Breast epithelium (tissue), 4 donors: ENCODE measurements around the gene ROBO3. TPM values are rescaled to one million over a fixed set of nuclear protein-coding genes. Genes with fewer than 3 reads are reported as not detected.

ENCODE experiments used
- DNase-seq, 2 donors: peaks; one replicate each; pipeline ENCODE4 v3.0.0-alpha.2; 2019; ENCODE audit warnings: low spot score in 2 of 2
- H3K27ac ChIP-seq, 2 donors: fragments of 200-600 bp; sonication (generic) in 1 of 2; one replicate each; pipeline ENCODE4 v1.5.1; 2016 to 2019; ENCODE audit warnings: mild to moderate bottlenecking in 1 of 2
- H3K27me3 ChIP-seq, 2 donors: fragments of 200-600 bp; sonication (generic) in 1 of 2; one replicate each; pipeline versions ENCODE4 v1.5.1 to v1.6.0; 2017 to 2019; ENCODE audit warnings: control low read depth in 1 of 2, mild to moderate bottlenecking in 1 of 2
- H3K36me3 ChIP-seq: fragments of 200-600 bp; one replicate; pipeline ENCODE4 v1.5.1; 2019
- H3K4me1 ChIP-seq, 2 donors: fragments of 200-600 bp; sonication (generic); one replicate each; pipeline ENCODE4 v1.5.1; 2016 to 2019; ENCODE audit warnings: control low read depth in 1 of 2
- H3K4me3 ChIP-seq, 3 donors: fragments of 200-600 bp; sonication (generic); 1 replicate in 2 of 3; 2 replicates in 1 of 3; pipeline ENCODE4 v1.5.1; 2016 to 2019; ENCODE audit warnings: mild to moderate bottlenecking in 3 of 3, moderate library complexity in 2 of 3
- H3K9me3 ChIP-seq, 2 donors: fragments of 200-600 bp; sonication (generic) in 1 of 2; one replicate each; pipeline ENCODE4 v1.5.1; 2016 to 2019; ENCODE audit warnings: control low read depth in 1 of 2
- CTCF ChIP-seq, 3 donors: fragments of 450-650 bp; IDR thresholded peaks; one replicate each; pipeline ENCODE4 v1.5.1; 2016 to 2017; ENCODE audit warnings: antibody characterized with exemption in 3 of 3, mild to moderate bottlenecking in 3 of 3, moderate library complexity in 3 of 3
- POLR2A ChIP-seq: fragments of 450-650 bp; IDR thresholded peaks from one replicate; pipeline ENCODE4 v1.6.1; 2016; ENCODE audit warnings: antibody characterized with exemption, mild to moderate bottlenecking, moderate library complexity
- POLR2AphosphoS5 ChIP-seq, 3 donors: sonication (generic); formaldehyde crosslinking; IDR thresholded peaks; one replicate each; pipeline ENCODE4 v1.6.1; 2017; ENCODE audit warnings: antibody characterized with exemption in 3 of 3
- intact Hi-C: fragments of 100-400 bp; cut with DNase I; formaldehyde crosslinking; loops from one replicate; pipeline ENCODE4 v1.15.1; 2023; ENCODE audit warnings: low total_unique reads
- total RNA-seq, 3 donors: library from RNA; depleted of rRNA; stranded (reverse); fragments of >200 nt; gene quantifications; one replicate each; pipeline ENCODE4 v1.1.0, GENCODE V29; 2016

ROBO3 gene
- total RNA-seq, 3 donors from 2014 or later, result 9.1 to 30.9 (median 15.4) TPM

DNA sequence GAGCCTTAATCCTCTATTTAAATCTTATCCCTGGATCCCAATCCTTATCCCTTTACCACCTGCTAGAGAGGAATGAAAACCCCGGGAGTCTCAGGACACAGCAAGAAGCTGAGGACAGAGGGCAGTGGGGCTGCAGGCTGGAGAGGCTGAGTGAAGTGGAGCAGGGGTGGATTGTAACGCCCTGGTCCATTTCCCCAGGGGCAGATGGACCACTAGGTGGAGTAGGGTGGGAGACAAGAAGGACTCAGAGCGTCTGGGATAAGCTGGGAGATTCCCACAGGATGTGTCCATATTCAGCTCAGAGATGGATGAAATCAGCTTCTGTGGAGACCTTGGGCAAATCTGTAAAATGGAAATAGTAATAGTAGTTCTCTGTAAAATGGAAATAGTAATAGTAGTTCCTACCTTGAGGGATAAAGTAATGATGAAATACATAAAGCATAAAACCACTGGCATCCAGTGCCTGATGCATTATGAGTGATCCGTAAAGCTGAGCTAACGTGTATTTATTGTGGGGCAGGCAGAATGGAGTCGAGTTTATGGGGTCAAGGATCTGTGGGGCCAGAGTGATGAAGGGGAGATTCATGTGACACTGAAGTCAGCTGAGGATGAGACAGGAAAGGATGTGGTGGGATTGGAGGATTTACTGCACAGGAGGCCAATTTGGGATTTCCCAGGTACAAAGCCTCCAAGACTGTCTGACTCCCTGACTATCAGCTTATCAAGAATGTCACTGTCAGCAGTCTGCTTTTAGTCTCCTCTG lies 34.3 kb downstream of the ROBO3 start:
- DNase-seq, result no peak
- Histone ChIP-seq H3K27me3 (no peaks in the 10 kb centered on the region), H3K4me1 (no peaks in the 10 kb centered on the region), H3K27ac (peak overlapping the region; percentile 43 to 80), H3K36me3 (no peaks in the 10 kb centered on the region), H3K9me3 (no peaks in the 10 kb centered on the region), H3K4me3 (no peak overlapping the region)
- TF ChIP-seq POLR2A, result no peak
- intact Hi-C loops, result no loop called here

DNA sequence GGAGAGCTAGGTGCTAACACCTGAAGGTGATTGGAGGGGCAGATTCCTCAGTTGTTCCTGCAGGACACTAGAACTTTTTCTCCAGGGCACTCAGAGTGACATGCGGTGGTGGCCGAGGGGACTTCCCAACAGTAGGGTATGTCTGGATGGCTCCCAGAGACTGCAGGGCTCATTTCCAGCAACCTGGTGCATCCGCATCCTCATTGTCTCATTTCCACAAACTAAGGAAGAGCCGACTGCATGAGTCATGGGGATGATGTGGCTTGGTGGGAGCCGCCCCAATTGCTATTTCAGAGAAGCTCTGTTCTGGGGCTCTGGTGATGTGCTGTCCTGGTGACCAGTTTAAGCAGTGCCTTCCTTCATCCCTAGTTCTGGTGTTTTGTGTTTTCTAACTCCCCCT lies 35.2 kb downstream of the ROBO3 start:
- Histone ChIP-seq H3K27ac (peak overlapping the region in 1 of 2 donors; percentile 80), H3K27me3 (no peaks in the 10 kb centered on the region), H3K9me3 (no peaks in the 10 kb centered on the region), H3K36me3 (no peaks in the 10 kb centered on the region), H3K4me1 (no peaks in the 10 kb centered on the region), H3K4me3 (no peak overlapping the region)
- DNase-seq, result no peak
- TF ChIP-seq POLR2AphosphoS5 (IDR thresholded peaks at IDR 0.05), result no peak
- TF ChIP-seq POLR2A, result no peak
- no peak for TF ChIP-seq CTCF (IDR thresholded peaks at IDR 0.05)
- intact Hi-C loops, result no loop called here

- H3K4me1 ChIP-seq, result no peaks in the 10 kb centered on the region
- no peaks in the 10 kb centered on the region for H3K9me3 ChIP-seq
- H3K27ac ChIP-seq, result no peak overlapping the region
- no peaks in the 10 kb centered on the region for H3K27me3 ChIP-seq
- no peak overlapping the region for H3K4me3 ChIP-seq
- no peak for DNase-seq
- intact Hi-C loops, result no loop called here
- TF ChIP-seq POLR2A (no peak), CTCF (IDR thresholded peaks at IDR 0.05) (no peak), POLR2AphosphoS5 (IDR thresholded peaks at IDR 0.05) (no peak)
- H3K36me3 ChIP-seq, result no peaks in the 10 kb centered on the region
Measured at GRCh38 chr11:124902616-124903015, 37.4 kb downstream of the ROBO3 start.

DNA sequence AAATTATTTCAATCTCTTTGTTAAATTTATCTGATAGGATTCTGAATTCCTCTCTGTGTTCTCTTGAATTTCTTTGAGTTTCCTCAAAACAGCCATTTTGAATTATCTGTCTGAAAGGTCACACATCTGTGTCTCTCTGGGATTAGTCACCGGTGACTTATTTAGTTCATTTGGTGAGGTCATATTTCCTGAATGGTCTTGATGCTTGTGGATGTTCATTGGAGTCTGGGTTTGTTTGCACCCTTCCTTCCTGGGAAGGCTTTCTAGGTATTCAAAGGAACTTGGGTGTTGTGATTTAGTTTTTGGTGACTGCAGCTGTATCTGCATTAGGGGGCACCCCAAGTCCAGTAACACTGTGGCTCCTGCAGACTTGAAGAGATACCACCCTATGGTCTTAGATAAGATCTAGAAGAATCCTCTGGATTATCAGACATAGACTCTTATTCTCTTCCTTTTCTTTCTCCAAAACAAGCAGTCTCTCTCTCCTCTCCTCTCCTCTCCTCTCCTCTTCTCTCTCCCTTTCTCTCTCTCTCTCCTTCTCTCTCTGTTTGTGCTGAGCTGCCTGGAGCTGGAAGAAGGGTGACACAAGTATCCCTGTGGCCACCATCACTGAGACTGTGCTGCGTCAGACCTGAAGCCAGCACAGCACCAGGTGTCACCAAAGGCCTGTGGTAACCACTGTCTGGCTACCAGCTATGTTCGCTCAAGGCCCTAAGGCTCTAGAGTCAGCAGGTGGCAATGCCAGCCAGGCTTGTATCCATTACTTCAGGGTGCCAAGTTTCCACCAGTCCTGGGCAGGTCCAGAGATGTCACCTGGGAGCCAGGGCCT lies 50.5 kb downstream of the ROBO3 start:
- peaks cover 0 to 7% of the 10 kb centered on the region in 2 donors for H3K9me3 ChIP-seq
- no peak overlapping the region for H3K4me3 ChIP-seq
- no peaks in the 10 kb centered on the region for H3K36me3 ChIP-seq
- intact Hi-C loops, result no loop called here
- no peak for DNase-seq
- TF ChIP-seq POLR2A (no peak), CTCF (IDR thresholded peaks at IDR 0.05) (no peak), POLR2AphosphoS5 (IDR thresholded peaks at IDR 0.05) (no peak)
- H3K27me3 ChIP-seq, result no peaks in the 10 kb centered on the region
- no peak overlapping the region for H3K27ac ChIP-seq
- no peaks in the 10 kb centered on the region for H3K4me1 ChIP-seq

GRCh38 chr11:124916370-124916710 lies 51.1 kb downstream of the ROBO3 start:
- Histone ChIP-seq H3K9me3 (peaks cover 0 to 7% of the 10 kb centered on the region in 2 donors), H3K36me3 (no peaks in the 10 kb centered on the region), H3K4me1 (no peaks in the 10 kb centered on the region), H3K4me3 (no peak overlapping the region), H3K27me3 (no peaks in the 10 kb centered on the region), H3K27ac (no peak overlapping the region)
- no peak for TF ChIP-seq POLR2A
- TF ChIP-seq POLR2AphosphoS5 (IDR thresholded peaks at IDR 0.05), result no peak
- TF ChIP-seq CTCF (IDR thresholded peaks at IDR 0.05), result no peak
- no peak for DNase-seq
- intact Hi-C loops, result no loop called here
